HS-27A (cell line): ENCODE measurements around the gene TCTA.

ENCODE experiments used
- DNase-seq: peaks from one replicate; pipeline ENCODE4 v3.0.0-alpha.2; 2012; ENCODE audit warnings: low read depth, missing footprints

Gene TCTA

DNA sequence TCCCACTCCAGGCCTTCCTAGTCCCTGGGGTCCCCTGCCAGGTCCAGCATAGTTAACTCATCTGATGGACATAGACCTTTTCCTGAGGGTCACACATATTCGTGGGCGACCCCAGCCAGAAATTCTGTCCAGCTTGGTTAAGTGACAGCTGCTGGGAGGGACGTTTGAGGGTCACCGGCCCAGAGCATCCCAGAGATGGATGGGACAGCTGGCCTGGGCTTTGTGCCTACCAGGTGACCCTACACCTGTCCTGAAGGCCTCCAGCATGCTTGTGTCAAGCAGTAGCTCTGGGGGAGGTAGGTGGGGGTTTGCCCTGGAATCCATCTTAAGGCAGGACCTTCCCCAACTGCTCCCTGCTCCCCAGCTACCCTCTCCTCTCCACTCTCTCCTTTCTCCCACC is 48.7 kb downstream of the TCTA start:
- DNase-seq: no peak

DNA sequence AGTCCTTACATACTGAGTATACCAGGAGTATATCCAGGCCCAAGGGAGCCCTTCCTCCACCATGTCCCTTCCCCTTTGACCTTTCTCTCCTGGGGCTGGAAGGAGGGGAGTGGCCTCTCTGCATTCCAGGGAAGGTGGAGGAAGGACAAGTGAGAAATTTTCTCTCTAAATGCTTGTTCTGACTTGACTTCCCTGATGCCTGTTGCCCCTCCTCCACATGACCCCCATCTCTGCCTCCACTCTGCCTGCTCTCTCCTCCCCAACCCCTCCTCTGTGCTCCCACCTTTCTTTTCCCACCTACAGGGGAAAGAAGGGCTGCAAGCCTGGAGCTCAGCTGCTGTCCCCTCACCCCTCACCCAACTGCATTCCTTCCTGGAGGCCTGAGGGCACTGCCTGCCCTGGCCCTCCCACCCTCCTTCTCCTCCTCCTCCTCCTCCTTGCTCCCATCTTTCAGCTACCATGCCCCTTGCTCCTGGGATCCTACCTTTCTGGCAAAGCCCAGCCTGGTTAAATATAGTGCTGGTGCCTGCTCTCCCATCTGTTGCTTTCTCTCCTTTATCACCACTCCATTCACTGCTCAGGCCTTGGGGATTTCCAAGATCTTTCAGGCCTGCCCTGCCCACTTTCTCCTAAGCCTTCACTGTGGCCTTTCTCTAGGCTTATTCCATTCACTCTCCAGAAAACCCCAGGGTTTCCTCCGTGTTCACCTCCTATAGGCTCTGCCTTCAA is 49.4 kb downstream of the TCTA start:
- no peak for DNase-seq

DNA sequence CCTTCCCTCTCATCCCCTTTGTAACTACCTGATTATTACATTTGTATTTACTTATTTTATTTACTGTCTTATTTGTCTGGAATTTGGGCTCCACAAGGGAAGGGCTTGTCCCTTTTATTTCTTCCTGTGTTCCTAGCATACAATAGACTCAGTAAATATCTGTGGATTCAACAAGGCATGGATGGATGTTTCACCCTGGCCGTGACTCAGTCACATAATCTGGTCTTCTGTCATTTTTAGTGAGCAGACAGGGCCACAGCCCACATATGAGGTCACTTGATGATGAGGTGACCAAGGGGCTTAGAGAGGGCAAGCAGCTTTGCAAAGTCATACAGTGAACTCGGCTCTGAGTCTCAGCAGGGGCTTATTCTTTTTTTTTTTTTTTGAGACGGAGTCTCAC is 50.0 kb downstream of the TCTA start:
- no peak for DNase-seq

DNA sequence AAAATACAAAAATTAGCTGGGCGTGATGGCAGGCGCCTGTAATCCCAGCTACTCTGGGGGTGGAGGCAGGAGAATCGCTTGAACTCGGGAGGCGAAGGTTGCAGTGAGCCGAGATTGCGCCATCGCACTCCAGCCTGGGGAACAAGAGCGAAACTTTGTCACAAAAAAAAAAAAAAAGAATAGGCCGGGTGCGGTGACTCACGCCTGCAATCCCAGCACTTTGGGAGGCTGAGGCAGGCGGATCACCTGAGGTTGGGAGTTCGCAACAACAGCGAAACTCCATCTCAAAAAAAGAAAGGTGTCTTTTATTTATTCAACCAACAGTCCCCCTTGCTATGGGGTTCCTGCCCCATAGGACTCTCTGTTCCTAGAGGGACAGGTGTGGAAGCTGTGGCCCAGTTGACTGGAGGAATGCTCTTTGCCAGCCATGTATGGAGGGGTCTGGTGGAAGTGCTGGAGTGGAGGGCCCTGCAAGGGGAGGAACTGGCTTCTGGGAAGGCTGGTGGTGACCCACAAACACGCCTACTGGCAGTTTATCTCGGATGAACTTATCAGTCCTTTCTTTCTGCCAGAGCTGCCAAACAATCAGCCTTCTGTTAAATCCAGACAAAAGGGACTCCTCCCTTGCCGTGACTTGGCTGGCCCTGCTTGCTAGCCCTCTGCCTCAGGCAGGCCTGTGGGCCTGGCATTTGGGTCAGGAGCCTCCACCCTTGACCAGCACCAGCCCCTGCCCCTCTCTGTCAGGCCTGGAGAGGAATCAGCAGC is 53.2 kb downstream of the TCTA start:
- DNase-seq: no peak
